Body of pancreas (tissue), 4 donors: ENCODE data around the gene GJB6. TPM values are rescaled to one million over a fixed set of nuclear protein-coding genes. Genes with fewer than 3 reads are reported as not detected.
A peak's percentile ranks its signal among the peaks of the same experiment; 100 is the strongest.

Experiments
- ATAC-seq: fragments of 150-250 bp; one replicate; pipeline ENCODE4 v1.9.1; 2016
- DNase-seq, 4 donors: peaks; one replicate each; pipeline ENCODE4 v3.0.0-alpha.2; 2019
- H3K27ac ChIP-seq, 4 donors: fragments of 200-600 bp; sonication (generic); 1 replicate in 3 of 4; 2 replicates in 1 of 4; pipeline versions ENCODE4 v1.5.1 to v1.6.1; 2016 to 2019; ENCODE audit warnings: mild to moderate bottlenecking in 1 of 4, mixed read lengths in 1 of 4, moderate library complexity in 1 of 4
- H3K27me3 ChIP-seq, 2 donors: fragments of 200-600 bp; sonication (generic); one replicate each; pipeline ENCODE4 v1.6.0; 2016; ENCODE audit warnings: mild to moderate bottlenecking in 1 of 2
- H3K36me3 ChIP-seq, 2 donors: fragments of 200-600 bp; sonication (generic); replicated peaks in 1 of 2; 2 replicates each; pipeline ENCODE4 v1.5.1; 2016; ENCODE audit warnings: low read depth in 2 of 2; ENCODE audit not compliant: insufficient read depth in 1 of 2
- H3K4me1 ChIP-seq: fragments of 200-600 bp; sonication (generic); one replicate; pipeline ENCODE4 v1.6.0; 2016
- H3K4me3 ChIP-seq, 2 donors: fragments of 200-600 bp; sonication (generic); 1 replicate in 1 of 2; 2 replicates in 1 of 2; pipeline ENCODE4 v1.5.1; 2016 to 2019
- H3K9me3 ChIP-seq, 3 donors: fragments of 200-600 bp; sonication (generic); 1 replicate in 2 of 3; 2 replicates in 1 of 3; pipeline ENCODE4 v1.5.1; 2016
- POLR2A ChIP-seq, 3 donors: fragments of 450-650 bp; IDR thresholded peaks; one replicate each; pipeline ENCODE4 v1.6.1; 2016; ENCODE audit warnings: antibody characterized with exemption in 3 of 3, mild to moderate bottlenecking in 2 of 3
- WGBS, 2 donors: methylation state at CpG; one replicate each; pipeline ENCODE4 v1.1.5; 2017; 5-methylcytosine and 5-hydroxymethylcytosine counted together
- intact Hi-C: fragments of 100-400 bp; cut with DNase I; formaldehyde crosslinking; loops from one replicate; pipeline ENCODE4 v1.15.1; 2023
- total RNA-seq, 2 donors: library from RNA; depleted of rRNA; stranded (reverse); fragments of >200 nt; gene quantifications; one replicate each; pipeline ENCODE4 v1.1.0, GENCODE V29; 2016
- TF ChIP-seq, protein P1 (sequence below), 7 experiments: fragments of 450-650 bp in 4 of 7; fragments of 200-600 bp in 3 of 7; sonication (generic) in 3 of 7; IDR thresholded peaks; one replicate each; pipeline ENCODE4 v1.5.1; 2016 to 2019; ENCODE audit warnings: antibody characterized with exemption in 7 of 7

Gene GJB6
- total RNA-seq, 2 donors from 2014 or later: not detected

DNA sequence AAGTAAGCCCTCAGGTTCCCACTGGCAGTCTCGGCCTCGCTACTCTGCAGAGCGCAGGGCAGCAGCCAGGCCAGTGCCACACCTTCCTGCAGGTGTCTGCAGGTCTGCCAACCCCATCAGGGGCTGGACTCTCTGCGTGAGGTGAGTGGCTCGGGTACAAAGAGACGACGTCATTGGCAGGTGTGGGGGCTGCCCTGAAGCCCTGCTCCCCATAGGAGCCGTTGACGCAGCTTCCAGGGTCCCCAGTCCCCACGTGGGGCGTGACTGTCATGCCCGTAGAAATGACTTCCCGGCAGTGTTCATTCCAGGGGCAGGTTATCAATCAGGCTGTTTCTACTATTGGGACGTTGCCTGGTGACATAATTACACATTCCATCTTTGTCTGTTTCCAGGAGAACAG lies 15.3 kb upstream of the GJB6 start:
- no peaks in the 10 kb centered on the region for H3K36me3 ChIP-seq
- no peak for TF ChIP-seq POLR2A (IDR thresholded peaks at IDR 0.05)
- TF ChIP-seq, protein P1, sequence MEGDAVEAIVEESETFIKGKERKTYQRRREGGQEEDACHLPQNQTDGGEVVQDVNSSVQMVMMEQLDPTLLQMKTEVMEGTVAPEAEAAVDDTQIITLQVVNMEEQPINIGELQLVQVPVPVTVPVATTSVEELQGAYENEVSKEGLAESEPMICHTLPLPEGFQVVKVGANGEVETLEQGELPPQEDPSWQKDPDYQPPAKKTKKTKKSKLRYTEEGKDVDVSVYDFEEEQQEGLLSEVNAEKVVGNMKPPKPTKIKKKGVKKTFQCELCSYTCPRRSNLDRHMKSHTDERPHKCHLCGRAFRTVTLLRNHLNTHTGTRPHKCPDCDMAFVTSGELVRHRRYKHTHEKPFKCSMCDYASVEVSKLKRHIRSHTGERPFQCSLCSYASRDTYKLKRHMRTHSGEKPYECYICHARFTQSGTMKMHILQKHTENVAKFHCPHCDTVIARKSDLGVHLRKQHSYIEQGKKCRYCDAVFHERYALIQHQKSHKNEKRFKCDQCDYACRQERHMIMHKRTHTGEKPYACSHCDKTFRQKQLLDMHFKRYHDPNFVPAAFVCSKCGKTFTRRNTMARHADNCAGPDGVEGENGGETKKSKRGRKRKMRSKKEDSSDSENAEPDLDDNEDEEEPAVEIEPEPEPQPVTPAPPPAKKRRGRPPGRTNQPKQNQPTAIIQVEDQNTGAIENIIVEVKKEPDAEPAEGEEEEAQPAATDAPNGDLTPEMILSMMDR (IDR thresholded peaks at IDR 0.05): no peak
- intact Hi-C loops: no loop called here
- 10 to 30% methylated on average over 11 to 14 of the region's 14 CpGs for WGBS, 2 donors
- H3K9me3 ChIP-seq: no peaks in the 10 kb centered on the region
- no peaks in the 10 kb centered on the region for H3K27me3 ChIP-seq
- H3K4me3 ChIP-seq: no peak overlapping the region
- peak; percentile 77 for ATAC-seq
- peak; percentile 22 to 56 (median 46) for DNase-seq
- H3K4me1 ChIP-seq: peaks cover 15% of the 10 kb centered on the region
- peak overlapping the region in 1 of 4 donors; percentile 35 for H3K27ac ChIP-seq

DNA sequence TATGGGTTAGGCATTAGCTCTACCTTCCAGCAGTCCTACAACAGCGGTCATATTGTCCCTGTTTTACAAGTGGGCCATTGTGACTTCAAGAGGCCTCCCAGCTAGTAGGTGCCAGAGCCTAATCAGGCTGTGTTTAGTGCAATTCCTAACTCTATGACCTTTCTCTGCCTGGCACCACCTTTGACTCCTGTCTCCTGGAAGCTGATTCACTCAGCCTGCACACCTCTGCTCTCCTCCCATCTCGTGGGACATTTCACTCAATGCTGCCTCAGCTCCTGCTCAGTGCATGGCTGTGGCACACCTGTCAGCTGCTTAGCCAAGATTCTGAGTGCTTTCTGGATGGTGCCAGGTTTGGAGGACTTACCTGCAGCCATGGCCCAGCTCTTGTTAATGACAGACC lies 9.5 kb upstream of the GJB6 start:
- Histone ChIP-seq H3K4me1 (no peaks in the 10 kb centered on the region), H3K27ac (no peak overlapping the region), H3K9me3 (no peaks in the 10 kb centered on the region), H3K36me3 (no peaks in the 10 kb centered on the region), H3K27me3 (no peaks in the 10 kb centered on the region), H3K4me3 (no peak overlapping the region)
- intact Hi-C loops: no loop called here
- DNase-seq (no peak), ATAC-seq (peak; percentile 48)
- TF ChIP-seq, protein P1 (IDR thresholded peaks at IDR 0.05): no peak
- WGBS, 2 donors: 33 to 39% methylated on average over 2 of the region's 2 CpGs

DNA sequence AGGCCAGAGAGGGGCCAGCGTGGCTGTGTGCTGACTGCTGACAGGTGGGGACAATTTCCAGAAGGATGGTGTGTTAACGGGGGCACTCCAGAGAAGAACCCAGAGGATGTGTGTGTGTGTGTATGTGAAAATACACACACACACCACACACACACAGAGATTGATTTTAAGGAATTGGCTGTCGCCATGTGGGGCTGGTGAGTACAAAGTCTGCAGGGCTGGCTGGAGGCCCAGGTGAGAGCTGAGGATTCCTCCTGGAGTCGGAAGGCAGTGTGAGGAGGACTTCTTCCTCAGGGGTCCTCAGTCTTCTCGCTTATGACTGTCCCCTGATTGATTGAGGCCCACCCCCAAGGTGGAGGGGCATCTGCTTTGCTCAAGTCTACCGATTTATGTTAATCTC lies 7.6 kb upstream of the GJB6 start:
- Histone ChIP-seq H3K4me1 (no peaks in the 10 kb centered on the region), H3K27me3 (no peaks in the 10 kb centered on the region), H3K4me3 (no peak overlapping the region), H3K27ac (no peak overlapping the region), H3K36me3 (no peaks in the 10 kb centered on the region), H3K9me3 (no peaks in the 10 kb centered on the region)
- intact Hi-C loops: no loop called here
- ATAC-seq: no peak
- 66 to 75% methylated on average over 6 of the region's 6 CpGs for WGBS, 2 donors
- TF ChIP-seq, protein P1 (IDR thresholded peaks at IDR 0.05): no peak
- no peak for TF ChIP-seq POLR2A (IDR thresholded peaks at IDR 0.05)
- DNase-seq: no peak

DNA sequence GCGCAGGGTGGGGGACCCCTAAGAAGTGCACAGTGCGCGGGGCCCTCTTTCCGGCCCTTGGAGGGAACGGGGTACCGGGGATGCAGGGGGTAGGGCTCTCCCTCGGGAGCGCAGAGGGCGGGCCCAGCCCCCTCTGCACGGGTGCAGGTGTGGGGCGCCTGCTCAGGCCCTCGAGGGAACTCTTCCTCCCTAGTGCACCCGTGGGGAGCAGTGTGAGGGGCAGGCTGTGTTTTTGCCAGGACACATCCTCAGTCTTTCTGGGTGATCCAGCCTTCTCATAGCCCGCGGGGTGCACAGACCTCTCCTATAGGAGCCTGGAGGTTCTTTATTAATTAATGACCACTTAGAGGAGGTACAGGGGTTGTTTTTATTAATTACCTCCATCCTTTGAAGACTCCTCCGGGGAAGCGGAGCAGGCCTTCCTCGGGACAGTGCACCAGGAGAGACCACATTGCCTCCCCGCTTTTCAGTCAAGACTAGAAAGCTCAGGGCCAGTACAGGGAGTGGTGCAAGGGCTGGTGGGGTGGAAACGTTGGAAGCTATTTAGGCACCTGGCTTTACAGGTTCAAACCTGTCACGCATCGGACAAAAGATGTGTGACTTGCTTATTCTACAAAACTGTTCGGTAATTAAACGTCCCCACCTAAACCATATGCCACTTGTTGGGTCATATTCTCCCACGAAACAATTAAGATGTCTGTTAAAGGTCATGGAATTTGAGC lies 598 bp upstream of the GJB6 start:
- Histone ChIP-seq H3K4me3 (no peak overlapping the region), H3K27ac (no peak overlapping the region), H3K9me3 (no peaks in the 10 kb centered on the region), H3K36me3 (no peaks in the 10 kb centered on the region), H3K4me1 (peaks cover 12% of the 10 kb centered on the region), H3K27me3 (peaks cover 0 to 12% of the 10 kb centered on the region in 2 donors)
- WGBS, 2 donors: 37 to 68% methylated on average over 15 to 24 of the region's 25 CpGs
- ATAC-seq: no peak
- intact Hi-C loops: no loop called here
- no peak for DNase-seq
- TF ChIP-seq POLR2A (IDR thresholded peaks at IDR 0.05): no peak
- TF ChIP-seq, protein P1 (IDR thresholded peaks at IDR 0.05): no peak
